ENCODE data around the gene UMOD.
"Not testable (repeated sequence)": the region's sequence is repeated elsewhere in the genome, so short reads cannot be mapped to it uniquely, and the experiment has no call there.

The UMOD gene

GRCh38 chr16:20322696-20323095 is 29.8 kb downstream of the UMOD start:
- DNase-seq (ENCODE audit: low read depth in 1 of 2, low spot score in 1 of 2) = no peak
- Histone ChIP-seq H3K27ac (replicated peaks) (no peak overlapping the region), H3K4me3 (replicated peaks; ENCODE audit: insufficient read depth, low read length) (no peak overlapping the region), H3K27me3 (ENCODE audit: insufficient read depth, poor library complexity, severe bottlenecking) (peaks cover 2% of the 10 kb centered on the region)
- no peak for TF ChIP-seq REST (IDR thresholded peaks at IDR 0.05; ENCODE audit: insufficient replicate concordance, low read depth)
- TF ChIP-seq SPI1 (IDR thresholded peaks at IDR 0.05; ENCODE audit: borderline replicate concordance, low read depth) = no peak

- no peak for DNase-seq (ENCODE audit: low read depth in 1 of 2, low spot score in 1 of 2)
- no peak overlapping the region for H3K27ac ChIP-seq (replicated peaks)
- no peak overlapping the region for H3K4me3 ChIP-seq (replicated peaks; ENCODE audit: insufficient read depth, low read length)
- peaks cover 2% of the 10 kb centered on the region for H3K27me3 ChIP-seq (ENCODE audit: insufficient read depth, poor library complexity, severe bottlenecking)
- no peak for TF ChIP-seq POLR2AphosphoS5 (IDR thresholded peaks at IDR 0.05; ENCODE audit: low read depth)
Measured at GRCh38 chr16:20321671-20322070, 30.8 kb downstream of the UMOD start.

- not testable (repeated sequence) for H3K27me3 ChIP-seq (ENCODE audit: insufficient read depth, poor library complexity, severe bottlenecking); H3K27ac ChIP-seq (replicated peaks); H3K4me3 ChIP-seq (replicated peaks; ENCODE audit: insufficient read depth, low read length); DNase-seq (ENCODE audit: low read depth in 1 of 2, low spot score in 1 of 2)
Measured at GRCh38 chr16:20321051-20321450, 31.5 kb downstream of the UMOD start.

GRCh38 chr16:20320592-20320991 is 31.9 kb downstream of the UMOD start:
- no peak for DNase-seq (ENCODE audit: low read depth in 1 of 2, low spot score in 1 of 2)
- H3K27ac ChIP-seq (replicated peaks) = no peak overlapping the region
- H3K27me3 ChIP-seq (ENCODE audit: insufficient read depth, poor library complexity, severe bottlenecking) = peaks cover 2% of the 10 kb centered on the region
- no peak overlapping the region for H3K4me3 ChIP-seq (replicated peaks; ENCODE audit: insufficient read depth, low read length)
- TF ChIP-seq REST (IDR thresholded peaks at IDR 0.05; ENCODE audit: insufficient replicate concordance, low read depth) = no peak
- no peak for TF ChIP-seq CTCF (IDR thresholded peaks at IDR 0.05; ENCODE audit: insufficient read depth, low read length)
- no peak for TF ChIP-seq GABPA (IDR thresholded peaks at IDR 0.05; ENCODE audit: low read depth)
- no peak for TF ChIP-seq SPI1 (IDR thresholded peaks at IDR 0.05; ENCODE audit: borderline replicate concordance, low read depth)
- no peak for TF ChIP-seq POLR2AphosphoS5 (IDR thresholded peaks at IDR 0.05; ENCODE audit: low read depth)

- no peak overlapping the region for H3K27ac ChIP-seq (replicated peaks)
- DNase-seq (ENCODE audit: low read depth in 1 of 2, low spot score in 1 of 2) = no peak
- TF ChIP-seq POLR2AphosphoS5 (IDR thresholded peaks at IDR 0.05; ENCODE audit: low read depth) (no peak), GABPA (IDR thresholded peaks at IDR 0.05; ENCODE audit: low read depth) (no peak), CTCF (IDR thresholded peaks at IDR 0.05; ENCODE audit: insufficient read depth, low read length) (no peak), REST (IDR thresholded peaks at IDR 0.05; ENCODE audit: insufficient replicate concordance, low read depth) (no peak), SPI1 (IDR thresholded peaks at IDR 0.05; ENCODE audit: borderline replicate concordance, low read depth) (no peak)
- peaks cover 2% of the 10 kb centered on the region for H3K27me3 ChIP-seq (ENCODE audit: insufficient read depth, poor library complexity, severe bottlenecking)
- H3K4me3 ChIP-seq (replicated peaks; ENCODE audit: insufficient read depth, low read length) = no peak overlapping the region
Measured at GRCh38 chr16:20320178-20320577, 32.3 kb downstream of the UMOD start.

Measured in HL-60 (cell line).